Activated T-helper 2 cell treated with anti-CD3 and anti-CD28 coated beads, Interferon-gamma antibody, Interleukin-2, Interleukin-4, amounts not matched to agents 10 μg/mL and 5 μg/mL and 100 μg/mL, durations not matched to agents 14 hours and 24 hours and 36 hours (primary cell): Measurements from ENCODE around the gene TCF12. TPM values are rescaled to one million over a fixed set of nuclear protein-coding genes. Genes with fewer than 3 reads are reported as not detected.
"Not testable (repeated sequence)": the region's sequence is repeated elsewhere in the genome, so short reads cannot be mapped to it uniquely, and the experiment has no call there.

Source experiments
- DNase-seq: peaks from one replicate; pipeline ENCODE4 v3.0.0; 2021; ENCODE audit warnings: low spot score
- H3K27ac Mint-ChIP-seq: one replicate; pipeline ENCODE4 v1.8.0; 2021; ENCODE audit warnings: mixed read lengths
- H3K27me3 Mint-ChIP-seq: one replicate; pipeline ENCODE4 v1.8.0; 2021; ENCODE audit warnings: low read depth, mixed read lengths
- H3K36me3 Mint-ChIP-seq: one replicate; pipeline ENCODE4 v1.8.0; 2021; ENCODE audit warnings: low read depth, mixed read lengths
- H3K4me1 Mint-ChIP-seq: one replicate; pipeline ENCODE4 v1.8.0; 2021; ENCODE audit warnings: low read depth, mixed read lengths
- H3K4me3 Mint-ChIP-seq: one replicate; pipeline ENCODE4 v1.8.0; 2021; ENCODE audit warnings: low read depth, mild to moderate bottlenecking, moderate library complexity, mixed read lengths
- H3K9me3 Mint-ChIP-seq: one replicate; pipeline ENCODE4 v1.8.0; 2021; ENCODE audit warnings: mixed read lengths
- intact Hi-C: fragments of 100-400 bp; cut with micrococcal nuclease; formaldehyde crosslinking; loops from one replicate; pipeline ENCODE4 v1.15.1; 2023
- total RNA-seq: library from RNA; stranded (reverse); gene quantifications from 2 replicates; pipeline ENCODE4 v1.2.3, GENCODE V29; 2022

TCF12 gene
- total RNA-seq, 1 donor from 2014 or later, result 70.7 TPM

GRCh38 chr15:56939257-56939656, 20.8 kb downstream of the TCF12 start:
- intact Hi-C loops, result no loop called here
- no peak overlapping the region for H3K4me3 Mint-ChIP-seq
- peaks cover 14% of the 10 kb centered on the region for H3K9me3 Mint-ChIP-seq
- H3K27ac Mint-ChIP-seq, result no peak overlapping the region
- no peak for DNase-seq
- peaks cover 30% of the 10 kb centered on the region for H3K36me3 Mint-ChIP-seq
- no peaks in the 10 kb centered on the region for H3K27me3 Mint-ChIP-seq
- peaks cover 14% of the 10 kb centered on the region for H3K4me1 Mint-ChIP-seq

GRCh38 chr15:56940388-56940787, 21.9 kb downstream of the TCF12 start:
- Mint-ChIP-seq H3K9me3 (peaks cover 25% of the 10 kb centered on the region), H3K4me1 (peaks cover 14% of the 10 kb centered on the region), H3K36me3 (peaks cover 28% of the 10 kb centered on the region), H3K27ac (no peak overlapping the region), H3K27me3 (no peaks in the 10 kb centered on the region), H3K4me3 (no peak overlapping the region)
- intact Hi-C loops, result no loop called here
- no peak for DNase-seq

GRCh38 chr15:56942118-56942517, 23.7 kb downstream of the TCF12 start:
- H3K9me3 Mint-ChIP-seq, result peaks cover 23% of the 10 kb centered on the region
- peaks cover 25% of the 10 kb centered on the region for H3K36me3 Mint-ChIP-seq
- no peaks in the 10 kb centered on the region for H3K27me3 Mint-ChIP-seq
- intact Hi-C loops, result no loop called here
- H3K4me3 Mint-ChIP-seq, result no peak overlapping the region
- no peak for DNase-seq
- peaks cover 7% of the 10 kb centered on the region for H3K4me1 Mint-ChIP-seq
- H3K27ac Mint-ChIP-seq, result no peak overlapping the region

GRCh38 chr15:56943403-56943802, 25.0 kb downstream of the TCF12 start:
- peaks cover 8% of the 10 kb centered on the region for H3K4me1 Mint-ChIP-seq
- intact Hi-C loops, result no loop called here
- H3K4me3 Mint-ChIP-seq, result no peak overlapping the region
- no peak overlapping the region for H3K27ac Mint-ChIP-seq
- no peak for DNase-seq
- H3K9me3 Mint-ChIP-seq, result peaks cover 22% of the 10 kb centered on the region
- peaks cover 27% of the 10 kb centered on the region for H3K36me3 Mint-ChIP-seq
- H3K27me3 Mint-ChIP-seq, result no peaks in the 10 kb centered on the region

DNA sequence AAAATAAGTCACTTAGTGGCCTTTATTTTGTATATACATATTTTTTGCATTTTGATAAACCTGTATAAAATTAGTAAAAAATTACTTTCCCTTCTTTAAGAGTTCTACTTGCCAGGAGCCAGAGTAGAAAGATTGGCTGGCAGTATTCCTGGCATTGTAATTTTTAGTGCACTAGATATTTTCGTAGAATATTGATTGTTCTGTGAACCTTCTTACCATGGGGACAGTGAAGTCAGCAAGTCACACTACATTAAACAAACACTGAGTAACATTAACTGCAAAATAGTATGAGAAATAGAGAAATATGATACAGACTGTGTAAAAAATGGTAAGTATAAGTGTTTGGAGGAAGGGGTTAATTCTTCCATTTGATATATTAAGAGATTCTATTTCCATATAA, 26.0 kb downstream of the TCF12 start:
- Mint-ChIP-seq H3K9me3 (peaks cover 22% of the 10 kb centered on the region), H3K27ac (no peak overlapping the region), H3K4me1 (peaks cover 9% of the 10 kb centered on the region), H3K27me3 (no peaks in the 10 kb centered on the region), H3K36me3 (peaks cover 33% of the 10 kb centered on the region), H3K4me3 (no peak overlapping the region)
- no peak for DNase-seq
- intact Hi-C loops, result no loop called here

DNA sequence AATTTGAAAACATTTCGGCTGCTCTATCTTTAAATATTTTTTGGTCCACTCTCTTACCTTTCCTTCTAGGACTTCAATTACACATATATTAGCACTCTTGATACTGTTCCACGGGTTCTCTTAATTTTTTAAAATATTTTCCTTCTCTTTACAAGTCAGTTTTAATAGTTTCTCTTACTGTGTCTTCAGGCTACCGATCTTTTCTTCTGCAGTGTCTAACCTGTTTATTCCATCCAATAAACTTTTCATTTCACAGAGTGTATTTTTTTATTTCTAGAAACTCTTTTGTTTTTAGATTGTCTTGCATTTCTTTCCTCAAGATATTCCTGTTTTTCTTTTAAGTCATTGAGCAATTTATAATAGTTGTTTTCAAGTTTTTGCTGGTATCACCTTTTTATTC, 27.7 kb downstream of the TCF12 start:
- Mint-ChIP-seq H3K27me3 (no peaks in the 10 kb centered on the region), H3K36me3 (peaks cover 35% of the 10 kb centered on the region), H3K4me3 (no peak overlapping the region), H3K27ac (no peak overlapping the region), H3K9me3 (peaks cover 22% of the 10 kb centered on the region), H3K4me1 (peaks cover 9% of the 10 kb centered on the region)
- intact Hi-C loops, result no loop called here
- DNase-seq, result no peak

- peaks cover 5% of the 10 kb centered on the region for H3K4me1 Mint-ChIP-seq
- intact Hi-C loops, result no loop called here
- no peak overlapping the region for H3K27ac Mint-ChIP-seq
- no peaks in the 10 kb centered on the region for H3K27me3 Mint-ChIP-seq
- peaks cover 42% of the 10 kb centered on the region for H3K36me3 Mint-ChIP-seq
- no peak for DNase-seq
- H3K9me3 Mint-ChIP-seq, result peaks cover 25% of the 10 kb centered on the region
- H3K4me3 Mint-ChIP-seq, result no peak overlapping the region
Measured at GRCh38 chr15:56948000-56948763, 29.7 kb downstream of the TCF12 start.

GRCh38 chr15:56948764-56949101, 30.3 kb downstream of the TCF12 start:
- Mint-ChIP-seq H3K4me3 (no peak overlapping the region), H3K4me1 (peaks cover 5% of the 10 kb centered on the region), H3K27me3 (no peaks in the 10 kb centered on the region), H3K27ac (no peak overlapping the region), H3K36me3 (peaks cover 42% of the 10 kb centered on the region), H3K9me3 (peaks cover 28% of the 10 kb centered on the region)
- intact Hi-C loops, result no loop called here
- DNase-seq, result no peak

DNA sequence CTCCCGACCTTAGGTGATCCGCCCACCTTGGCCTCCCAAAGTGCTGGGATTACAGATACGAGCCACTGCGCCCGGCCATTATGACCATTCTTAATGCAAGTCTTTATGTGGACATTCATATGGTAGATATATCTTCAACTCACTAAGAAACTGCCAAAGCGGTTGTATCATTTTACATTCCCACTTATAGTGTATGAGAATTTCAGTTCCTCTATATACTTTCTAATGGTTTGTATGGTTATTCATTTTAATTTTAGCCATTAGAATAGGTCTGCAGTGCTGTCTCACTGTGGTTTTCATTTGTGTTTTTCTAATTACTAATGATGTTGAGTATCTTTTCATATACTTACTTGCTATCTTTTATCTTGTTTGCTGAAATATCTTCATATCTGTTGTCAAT, 32.5 kb downstream of the TCF12 start:
- intact Hi-C loops, result no loop called here
- peaks cover 5% of the 10 kb centered on the region for H3K4me1 Mint-ChIP-seq

DNA sequence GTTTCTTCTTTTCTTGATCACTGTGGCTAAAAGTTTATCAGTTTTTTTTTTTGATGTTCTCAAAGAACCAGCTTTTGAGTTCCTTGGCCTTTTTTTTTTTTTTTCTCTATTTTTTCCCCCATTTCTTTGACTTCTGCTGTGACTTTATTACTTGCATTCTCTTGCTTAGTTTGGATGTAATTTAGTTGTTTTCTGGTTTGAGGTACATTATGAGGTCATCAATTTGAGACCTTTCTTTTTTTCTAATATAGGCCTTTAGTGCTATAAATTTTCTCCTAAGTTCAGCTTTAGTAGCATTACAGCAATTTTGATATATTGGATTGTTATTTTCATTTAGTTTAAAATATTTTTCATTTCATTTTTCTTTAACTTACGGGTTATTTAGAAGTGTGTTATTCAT, 35.3 kb downstream of the TCF12 start:
- H3K27me3 Mint-ChIP-seq, result no peaks in the 10 kb centered on the region
- H3K4me1 Mint-ChIP-seq, result peaks cover 6% of the 10 kb centered on the region
- no peak overlapping the region for H3K27ac Mint-ChIP-seq
- H3K4me3 Mint-ChIP-seq, result no peak overlapping the region
- H3K9me3 Mint-ChIP-seq, result peaks cover 35% of the 10 kb centered on the region
- intact Hi-C loops, result no loop called here
- DNase-seq, result no peak
- H3K36me3 Mint-ChIP-seq, result peaks cover 39% of the 10 kb centered on the region

More for the DNA sequence above, 32.5 kb downstream of the TCF12 start:
- Mint-ChIP-seq H3K27me3 (no peaks in the 10 kb centered on the region), H3K36me3 (peaks cover 42% of the 10 kb centered on the region), H3K27ac (no peak overlapping the region), H3K9me3 (peaks cover 28% of the 10 kb centered on the region), H3K4me3 (no peak overlapping the region)
- DNase-seq, result no peak

DNA sequence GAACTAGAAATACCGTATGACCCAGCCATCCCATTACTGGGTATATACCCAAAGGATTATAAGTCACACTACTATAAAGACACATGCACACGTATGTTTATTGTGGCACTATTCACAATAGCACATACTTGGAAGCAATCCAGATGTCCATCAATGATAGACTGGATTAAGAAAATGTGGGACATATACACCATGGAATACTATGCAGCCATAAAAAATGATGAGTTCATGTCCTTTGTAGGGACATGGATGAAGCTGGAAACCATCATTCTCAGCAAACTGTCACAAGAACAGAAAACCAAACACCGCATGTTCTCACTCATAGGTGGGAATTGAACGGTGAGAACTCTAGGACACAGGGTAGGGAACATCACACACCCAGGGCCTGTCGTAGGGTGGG, 36.6 kb downstream of the TCF12 start:
- H3K27me3 Mint-ChIP-seq, H3K4me1 Mint-ChIP-seq, intact Hi-C loops, DNase-seq, H3K27ac Mint-ChIP-seq, H3K4me3 Mint-ChIP-seq: not testable (repeated sequence)
- Mint-ChIP-seq H3K9me3 (peaks cover 35% of the 10 kb centered on the region), H3K36me3 (peaks cover 35% of the 10 kb centered on the region)

DNA sequence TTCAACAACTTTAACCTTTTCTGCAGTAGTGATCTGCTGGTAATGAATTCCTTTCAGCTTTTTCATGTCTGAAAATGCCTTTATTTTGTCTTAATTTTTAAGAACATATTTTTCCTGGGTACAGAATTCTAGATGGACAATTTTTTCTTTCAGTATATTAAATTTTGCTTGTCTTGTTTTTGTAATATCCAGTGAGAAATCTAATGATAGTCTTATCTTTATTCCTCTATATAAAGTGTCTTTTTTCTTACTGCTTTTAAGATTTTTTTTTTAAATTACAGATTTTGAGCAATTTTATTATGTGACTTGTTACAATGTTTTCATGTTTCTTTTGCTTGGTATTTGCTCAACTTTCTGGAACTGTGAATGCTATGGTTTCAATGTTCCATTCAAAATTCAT, 38.1 kb downstream of the TCF12 start:
- intact Hi-C loops, result no loop called here
- Mint-ChIP-seq H3K27me3 (no peaks in the 10 kb centered on the region), H3K4me3 (no peak overlapping the region), H3K4me1 (peaks cover 5% of the 10 kb centered on the region), H3K36me3 (peaks cover 32% of the 10 kb centered on the region), H3K9me3 (peaks cover 35% of the 10 kb centered on the region), H3K27ac (no peak overlapping the region)
- no peak for DNase-seq

DNA sequence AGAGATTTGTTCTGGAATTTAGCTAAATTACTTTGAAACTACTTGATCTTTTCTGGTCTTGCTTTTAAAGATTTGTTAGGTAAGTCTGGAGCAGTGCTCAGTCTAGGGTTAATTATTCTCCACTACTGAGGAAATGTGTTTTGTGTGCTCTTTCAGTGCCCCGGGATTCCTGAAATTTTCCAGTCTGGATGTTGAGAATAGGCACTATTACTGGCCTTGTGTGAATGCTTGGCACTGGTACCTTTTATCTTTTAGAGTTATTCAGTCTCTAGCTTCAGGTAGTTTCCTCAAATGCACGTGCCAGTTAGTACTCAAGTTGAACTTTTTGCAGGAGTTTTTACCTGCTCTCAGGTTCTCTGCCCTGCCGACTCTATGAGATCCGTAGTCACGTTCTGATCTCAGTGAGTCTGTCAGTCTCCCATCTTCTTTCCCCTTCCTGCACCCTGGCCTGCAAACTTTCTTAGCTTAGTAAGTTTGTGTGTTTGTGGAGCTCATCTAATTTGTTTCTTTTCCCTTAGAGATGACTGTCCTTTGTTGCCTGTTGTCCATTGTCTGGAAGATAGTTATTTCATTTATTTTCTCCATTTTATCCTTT, 39.5 kb downstream of the TCF12 start:
- DNase-seq, result no peak
- Mint-ChIP-seq H3K27me3 (peaks cover 2% of the 10 kb centered on the region), H3K36me3 (peaks cover 29% of the 10 kb centered on the region), H3K4me1 (peaks cover 6% of the 10 kb centered on the region), H3K9me3 (peaks cover 32% of the 10 kb centered on the region), H3K27ac (no peak overlapping the region), H3K4me3 (no peak overlapping the region)
- intact Hi-C loops, result no loop called here
